SK-N-SH (cell line): ENCODE data around the gene THADA. TPM values are rescaled to one million over a fixed set of nuclear protein-coding genes. Genes with fewer than 3 reads are reported as not detected.

Source experiments
- CTCF ChIA-PET: fragments of 300-600, 350-600 bp; formaldehyde crosslinking; extraction: SDS; loops from one replicate; lab custom pipeline; 2021; lab: Yijun Ruan, JAX
- POLR2A ChIA-PET: fragments of 350-600 bp; sonication (Branson Sonifier 250); formaldehyde crosslinking; extraction: SDS; loops from one replicate; lab custom pipeline; 2020; ENCODE audit warnings: antibody characterized with exemption, inconsistent platforms; lab: Yijun Ruan, JAX
- DNase-seq: peaks from one replicate; pipeline ENCODE4 v3.0.0; 2012
- H2AFZ ChIP-seq: fragments of 200-600 bp; sonication (generic); 2 replicates; pipeline ENCODE4 v1.8.1; 2016; ENCODE audit warnings: antibody characterized with exemption, mild to moderate bottlenecking, low read depth
- H3F3A ChIP-seq: fragments of 200-600 bp; sonication (generic); replicated peaks from 2 replicates; pipeline ENCODE3; 2016; ENCODE audit warnings: antibody characterized with exemption, mild to moderate bottlenecking; ENCODE audit not compliant: insufficient read depth
- H3K27ac ChIP-seq, 2 experiments: fragments of 200-500 bp in 1 of 2; fragments of 200-600 bp in 1 of 2; sonication (Bioruptor generic) in 1 of 2; sonication (generic), shearing (Covaris generic) in 1 of 2; 2 replicates each; pipeline versions ENCODE4 v1.5.1 to v1.6.1; 2014 to 2016; ENCODE audit warnings: low read depth in 2 of 2, inconsistent platforms in 1 of 2, low read length in 1 of 2, mild to moderate bottlenecking in 1 of 2, mixed read lengths in 1 of 2
- H3K27me3 ChIP-seq: fragments of 200-600 bp; sonication (generic), shearing (Covaris generic); 2 replicates; pipeline ENCODE4 v1.6.1; 2016; ENCODE audit warnings: mixed run types; ENCODE audit not compliant: insufficient read depth
- H3K36me3 ChIP-seq, 2 experiments: fragments of 200-500 bp in 1 of 2; fragments of 200-600 bp in 1 of 2; sonication (Bioruptor generic) in 1 of 2; sonication (generic) in 1 of 2; replicated peaks in 1 of 2; 2 replicates each; pipeline versions ENCODE3 to v1.5.1; 2014 to 2016; ENCODE audit warnings: low read length in 1 of 2, mild to moderate bottlenecking in 1 of 2; ENCODE audit not compliant: insufficient read depth in 2 of 2, control insufficient read depth in 1 of 2
- H3K4me1 ChIP-seq, 2 experiments: fragments of 200-500 bp in 1 of 2; fragments of 200-600 bp in 1 of 2; sonication (Bioruptor generic) in 1 of 2; sonication (generic), shearing (Covaris generic) in 1 of 2; 2 replicates each; pipeline versions ENCODE4 v1.5.1 to v1.6.1; 2014 to 2016; ENCODE audit warnings: low read depth in 1 of 2, low read length in 1 of 2, mixed run types in 1 of 2; ENCODE audit not compliant: insufficient read depth in 2 of 2, control insufficient read depth in 1 of 2
- H3K4me2 ChIP-seq: fragments of 200-600 bp; sonication (generic), shearing (Covaris generic); 2 replicates; pipeline ENCODE4 v1.6.1; 2017; ENCODE audit warnings: mixed run types
- H3K4me3 ChIP-seq, 2 experiments: fragments of 200-500 bp in 1 of 2; fragments of 200-600 bp in 1 of 2; sonication (Bioruptor generic) in 1 of 2; sonication (generic), shearing (Covaris generic) in 1 of 2; 2 replicates each; pipeline versions ENCODE4 v1.5.1 to v1.8.1; 2014 to 2016; ENCODE audit warnings: low read depth in 2 of 2, inconsistent platforms in 1 of 2, low read length in 1 of 2, mild to moderate bottlenecking in 1 of 2, mixed read lengths in 1 of 2, moderate library complexity in 1 of 2
- H3K79me2 ChIP-seq: fragments of 200-600 bp; sonication (generic); 2 replicates; pipeline ENCODE4 v1.8.1; 2017; ENCODE audit warnings: mild to moderate bottlenecking; ENCODE audit not compliant: insufficient read depth
- H3K9ac ChIP-seq: fragments of 200-600 bp; sonication (generic); 2 replicates; pipeline ENCODE4 v1.6.1; 2017; ENCODE audit warnings: mixed run types
- H3K9me2 ChIP-seq: fragments of 200-600 bp; sonication (generic); 2 replicates; pipeline ENCODE4 v1.6.1; 2017; ENCODE audit warnings: mixed run types
- H3K9me3 ChIP-seq: fragments of 200-600 bp; sonication (generic); 2 replicates; pipeline ENCODE4 v1.6.1; 2017; ENCODE audit warnings: mixed run types, mild to moderate bottlenecking, moderate library complexity
- H4K20me1 ChIP-seq: fragments of 200-600 bp; sonication (generic); 2 replicates; pipeline ENCODE4 v1.6.1; 2017; ENCODE audit warnings: mild to moderate bottlenecking, mixed run types; ENCODE audit not compliant: insufficient read depth
- CHD2 ChIP-seq: fragments of 150-350 bp; IDR thresholded peaks from 2 replicates; pipeline ENCODE4 v1.6.1; 2018; ENCODE audit warnings: low read length; ENCODE audit not compliant: partially characterized antibody
- EP300 ChIP-seq, 2 experiments: IDR thresholded peaks; 2 replicates each; pipeline versions ENCODE4 v1.4.0 to v1.6.1; 2012; ENCODE audit warnings: borderline replicate concordance in 1 of 2, low read depth in 1 of 2, low read length in 1 of 2
- FOXJ3 ChIP-seq: sonication (generic); formaldehyde crosslinking; IDR thresholded peaks from 2 replicates; pipeline ENCODE4 v1.5.1; 2020; ENCODE audit warnings: mild to moderate bottlenecking, missing genetic modification reagents
- GATA2 ChIP-seq: sonication (generic); formaldehyde crosslinking; IDR thresholded peaks from 2 replicates; pipeline ENCODE4 v1.5.0; 2020; ENCODE audit warnings: mild to moderate bottlenecking, missing genetic modification reagents
- JUND ChIP-seq: IDR thresholded peaks from 2 replicates; pipeline ENCODE4 v1.4.0; 2012
- MAX ChIP-seq: IDR thresholded peaks from 2 replicates; pipeline ENCODE4 v1.4.0; 2012; ENCODE audit warnings: low read depth
- MXI1 ChIP-seq: IDR thresholded peaks from 2 replicates; pipeline ENCODE4 v1.6.1; 2012; ENCODE audit warnings: mild to moderate bottlenecking, low read depth, low read length, improper control_type of control experiment
- PBX3 ChIP-seq: IDR thresholded peaks from 2 replicates; pipeline ENCODE4; 2012
- RAD21 ChIP-seq: IDR thresholded peaks from 2 replicates; pipeline ENCODE4 v1.6.1; 2012; ENCODE audit warnings: mild to moderate bottlenecking, low read length
- REST ChIP-seq: IDR thresholded peaks from 2 replicates; pipeline ENCODE4 v1.6.1; 2012; ENCODE audit warnings: mild to moderate bottlenecking, low read depth, low read length, moderate library complexity
- RFX5 ChIP-seq: IDR thresholded peaks from 2 replicates; pipeline ENCODE4 v1.6.1; 2012; ENCODE audit warnings: mild to moderate bottlenecking, improper control_type of control experiment, low read length
- TAF1 ChIP-seq: IDR thresholded peaks from 2 replicates; pipeline ENCODE4 v1.6.1; 2012; ENCODE audit warnings: low read depth, mild to moderate bottlenecking, low read length, moderate library complexity, borderline replicate concordance
- TCF12 ChIP-seq: IDR thresholded peaks from 2 replicates; pipeline ENCODE4 v1.4.0; 2012
- TEAD4 ChIP-seq: IDR thresholded peaks from 2 replicates; pipeline ENCODE4 v1.4.0; 2012; ENCODE audit warnings: mild to moderate bottlenecking, borderline replicate concordance; ENCODE audit not compliant: insufficient read depth
- YY1 ChIP-seq: IDR thresholded peaks from 2 replicates; pipeline ENCODE4 v1.4.0; 2012; ENCODE audit warnings: low read depth, mild to moderate bottlenecking
- WGBS: methylation state at CpG from one replicate; pipeline ENCODE4 v1.1.6; 2017; ENCODE audit warnings: low lambda C conversion rate; 5-methylcytosine and 5-hydroxymethylcytosine counted together
- polyA plus RNA-seq, 3 experiments: library from polyadenylated mRNA; depleted of rRNA; stranded (reverse); fragments of >200 nt; gene quantifications; 2 replicates each; pipeline ENCODE4 v1.2.3, GENCODE V29; 2012
- TF ChIP-seq, protein P1 (sequence below): IDR thresholded peaks from 2 replicates; pipeline ENCODE4 v1.4.0; 2012; ENCODE audit warnings: low read depth, borderline replicate concordance
- TF ChIP-seq, protein P2 (sequence below): fragments of 150-350 bp; IDR thresholded peaks from 2 replicates; pipeline ENCODE4 v1.6.1; 2017; ENCODE audit warnings: antibody characterized with exemption, low read length, low read depth, borderline replicate concordance

THADA gene
- polyA plus RNA-seq, 1 of the 3 experiments (the other 2 are of a cell fraction): 25.6 TPM

DNA sequence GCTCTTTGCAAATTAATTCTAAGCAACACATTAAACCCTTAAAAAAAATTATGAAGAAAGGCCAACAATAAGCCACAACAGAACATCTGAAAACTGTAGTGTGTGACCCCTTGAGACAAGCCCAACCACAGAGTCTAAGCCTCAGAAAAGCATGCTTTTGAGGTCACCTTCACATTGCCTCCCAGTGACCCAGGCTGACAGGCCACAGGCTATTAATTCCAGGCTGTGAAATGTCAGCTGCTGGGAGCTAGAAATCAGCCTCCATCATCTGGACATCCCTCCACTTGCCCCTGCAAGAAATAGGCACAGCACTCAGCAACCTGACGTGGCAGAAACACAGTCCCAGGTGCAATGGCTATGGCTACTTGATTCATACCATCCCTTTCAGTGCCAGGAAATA is 190.0 kb downstream of the THADA start:
- Histone ChIP-seq H3K36me3 (no peaks in the 10 kb centered on the region), H3K4me2 (no peak overlapping the region), H3K4me1 (peaks cover 5 to 30% of the 10 kb centered on the region in 2 experiments; a peak in 2 of 4 replicates), H3K9me2 (no peaks in the 10 kb centered on the region), H3K27ac (peak overlapping the region in 1 of 2 experiments; percentile 70; a peak in 2 of 4 replicates), H3K4me3 (no peak overlapping the region), H3K79me2 (no peaks in the 10 kb centered on the region), H3K9ac (no peak overlapping the region), H3F3A (peaks cover 3% of the 10 kb centered on the region), H3K27me3 (no peaks in the 10 kb centered on the region), H2AFZ (no peak overlapping the region), H4K20me1 (no peaks in the 10 kb centered on the region), H3K9me3 (no peaks in the 10 kb centered on the region)
- CTCF ChIA-PET: interaction anchor here (0.6 to 3.1 kb wide), 5 partner anchors 61 to 431 kb away, joined by 3 to 17 read pairs (median 4); no protein-coding TSS in a partner anchor
- 75% methylated on average over 1 of the region's 1 CpG for WGBS
- peak; percentile 43 for DNase-seq
- POLR2A ChIA-PET: interaction anchor here (1.3 kb wide), 1 partner anchor 21 kb away, joined by 3 read pairs; no protein-coding TSS in a partner anchor
- TF ChIP-seq, protein P1, sequence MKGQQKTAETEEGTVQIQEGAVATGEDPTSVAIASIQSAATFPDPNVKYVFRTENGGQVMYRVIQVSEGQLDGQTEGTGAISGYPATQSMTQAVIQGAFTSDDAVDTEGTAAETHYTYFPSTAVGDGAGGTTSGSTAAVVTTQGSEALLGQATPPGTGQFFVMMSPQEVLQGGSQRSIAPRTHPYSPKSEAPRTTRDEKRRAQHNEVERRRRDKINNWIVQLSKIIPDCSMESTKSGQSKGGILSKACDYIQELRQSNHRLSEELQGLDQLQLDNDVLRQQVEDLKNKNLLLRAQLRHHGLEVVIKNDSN: no peak
- TF ChIP-seq PBX3: 0 out of 2 replicates have a peak, but pooled peaks have one; percentile 21
- TF ChIP-seq TAF1: no peak
- peak in 1 of 2 experiments; percentile 58; a peak in 2 of 4 replicates for TF ChIP-seq EP300 (IDR thresholded peaks at IDR 0.05; ENCODE audit: borderline replicate concordance in 1 of 2, low read depth in 1 of 2, low read length in 1 of 2)
- peak; percentile 62; the same call in 1 of the 2 replicates for TF ChIP-seq MXI1
- TF ChIP-seq TCF12: 0 out of 2 replicates have a peak, but pooled peaks have one; percentile 22
- no peak for TF ChIP-seq FOXJ3 (CRISPR knock-in tag)
- no peak for TF ChIP-seq CHD2
- no peak for TF ChIP-seq YY1
- 0 out of 2 replicates have a peak, but pooled peaks have one; percentile 33 for TF ChIP-seq GATA2
- no peak for TF ChIP-seq RFX5

DNA sequence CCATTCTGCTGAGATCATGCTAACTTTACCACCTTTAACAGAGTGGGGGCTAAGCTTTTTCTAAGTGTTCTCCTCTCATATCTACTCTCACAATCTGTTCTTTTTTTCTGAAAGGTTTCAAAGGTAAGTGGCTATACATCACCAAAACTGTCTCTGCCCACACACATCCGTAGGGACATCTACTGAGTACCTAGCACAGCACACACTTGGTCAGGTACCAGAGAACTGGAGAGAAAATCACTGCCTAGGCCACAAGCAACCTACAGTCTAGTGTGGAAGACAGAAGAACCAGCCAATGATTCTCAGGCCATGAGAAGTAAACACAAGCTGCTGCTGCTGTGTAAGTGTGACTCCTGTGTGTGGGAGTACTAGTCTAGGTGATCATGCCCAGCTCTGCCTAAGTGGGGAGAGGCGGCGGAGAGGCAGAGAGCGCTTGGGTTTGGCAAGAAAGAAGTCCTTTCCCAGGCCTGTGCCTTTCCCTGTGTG is 193.3 kb downstream of the THADA start:
- H3K9me3 ChIP-seq: no peaks in the 10 kb centered on the region
- H3K27me3 ChIP-seq: no peaks in the 10 kb centered on the region
- H4K20me1 ChIP-seq: no peaks in the 10 kb centered on the region
- 97% methylated on average over 4 of the region's 4 CpGs for WGBS
- H3K27ac ChIP-seq: peak overlapping the region in 1 of 2 experiments; percentile 36; a peak in 1 of 4 replicates
- H3F3A ChIP-seq: peaks cover 7% of the 10 kb centered on the region
- CTCF ChIA-PET: interaction anchor here (1.1 kb wide), 1 partner anchor 175 kb away, joined by 3 read pairs; no protein-coding TSS in a partner anchor
- H3K9me2 ChIP-seq: no peaks in the 10 kb centered on the region
- peaks cover 4 to 5% of the 10 kb centered on the region in 2 experiments for H3K36me3 ChIP-seq
- POLR2A ChIA-PET: no interaction called here
- H3K4me3 ChIP-seq: no peak overlapping the region
- H3K79me2 ChIP-seq: no peaks in the 10 kb centered on the region
- no peak overlapping the region for H3K4me2 ChIP-seq
- TF ChIP-seq MAX (no peak), JUND (no peak), REST (no peak), PBX3 (no peak), TEAD4 (no peak), RAD21 (no peak)
- TF ChIP-seq, protein P2, sequence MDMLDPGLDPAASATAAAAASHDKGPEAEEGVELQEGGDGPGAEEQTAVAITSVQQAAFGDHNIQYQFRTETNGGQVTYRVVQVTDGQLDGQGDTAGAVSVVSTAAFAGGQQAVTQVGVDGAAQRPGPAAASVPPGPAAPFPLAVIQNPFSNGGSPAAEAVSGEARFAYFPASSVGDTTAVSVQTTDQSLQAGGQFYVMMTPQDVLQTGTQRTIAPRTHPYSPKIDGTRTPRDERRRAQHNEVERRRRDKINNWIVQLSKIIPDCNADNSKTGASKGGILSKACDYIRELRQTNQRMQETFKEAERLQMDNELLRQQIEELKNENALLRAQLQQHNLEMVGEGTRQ: no peak
- TF ChIP-seq, protein P1: no peak
- no peak for DNase-seq
- no peak overlapping the region for H2AFZ ChIP-seq
- H3K9ac ChIP-seq: no peak overlapping the region
- H3K4me1 ChIP-seq: peaks cover 0 to 40% of the 10 kb centered on the region in 2 experiments
